DMS114 treated with DMSO at 0.1 percent for 48 hours (cell line): ENCODE results near the gene TUBA1A.
"Not testable (repeated sequence)": the region's sequence is repeated elsewhere in the genome, so short reads cannot be mapped to it uniquely, and the experiment has no call there.

Source experiments
- DNase-seq: peaks from one replicate; lab custom pipeline; 2025; ENCODE audit not compliant: unreplicated experiment; lab: John Stamatoyannopoulos, UW

The TUBA1A gene

GRCh38 chr12:49188916-49189367 is at the start of gene TUBA1A:
Gene TUBA1A, minus strand, starts transcription at chr12:49189080. Its CDS starts 101 bp downstream, at chr12:49188979.
- DNase-seq = peak; percentile 99

- no peak for DNase-seq
These were observed 47.5 kb upstream of the TUBA1A start for GRCh38 chr12:49236423-49236822.

GRCh38 chr12:49233842-49234526 is 45.1 kb upstream of the TUBA1A start:
- DNase-seq = no peak

GRCh38 chr12:49232940-49233841 is 44.3 kb upstream of the TUBA1A start:
- DNase-seq = no peak

- DNase-seq = no peak
These were observed 43.2 kb upstream of the TUBA1A start for GRCh38 chr12:49231878-49232655.

GRCh38 chr12:49230805-49231194 is 41.9 kb upstream of the TUBA1A start:
- DNase-seq = no peak

GRCh38 chr12:49230176-49230804 is 41.4 kb upstream of the TUBA1A start:
- DNase-seq = no peak

- DNase-seq = no peak
These were observed 39.8 kb upstream of the TUBA1A start for GRCh38 chr12:49228653-49229052.

GRCh38 chr12:49227713-49228112 is 38.8 kb upstream of the TUBA1A start:
- DNase-seq = no peak

GRCh38 chr12:49225576-49226166 is 36.8 kb upstream of the TUBA1A start:
- no peak for DNase-seq

- no peak for DNase-seq
These were observed 34.9 kb upstream of the TUBA1A start for GRCh38 chr12:49223590-49224369.

- no peak for DNase-seq
These were observed 34.2 kb upstream of the TUBA1A start for GRCh38 chr12:49223122-49223521.

GRCh38 chr12:49220972-49221371 is 32.1 kb upstream of the TUBA1A start:
- no peak for DNase-seq

GRCh38 chr12:49219417-49220026 is 30.6 kb upstream of the TUBA1A start:
- no peak for DNase-seq

- no peak for DNase-seq
These were observed 23.7 kb upstream of the TUBA1A start for GRCh38 chr12:49212572-49212971.

GRCh38 chr12:49210703-49211102 is 21.8 kb upstream of the TUBA1A start:
- DNase-seq = not testable (repeated sequence)

- DNase-seq = no peak
These were observed 19.8 kb upstream of the TUBA1A start for GRCh38 chr12:49208676-49209075.

GRCh38 chr12:49208146-49208545 is 19.3 kb upstream of the TUBA1A start:
- no peak for DNase-seq

- no peak for DNase-seq
These were observed 17.5 kb upstream of the TUBA1A start for GRCh38 chr12:49206389-49206788.
